ENCODE data around the gene TMEM220.
"Not testable (repeated sequence)": the region's sequence is repeated elsewhere in the genome, so short reads cannot be mapped to it uniquely, and the experiment has no call there.

TMEM220 gene

DNA sequence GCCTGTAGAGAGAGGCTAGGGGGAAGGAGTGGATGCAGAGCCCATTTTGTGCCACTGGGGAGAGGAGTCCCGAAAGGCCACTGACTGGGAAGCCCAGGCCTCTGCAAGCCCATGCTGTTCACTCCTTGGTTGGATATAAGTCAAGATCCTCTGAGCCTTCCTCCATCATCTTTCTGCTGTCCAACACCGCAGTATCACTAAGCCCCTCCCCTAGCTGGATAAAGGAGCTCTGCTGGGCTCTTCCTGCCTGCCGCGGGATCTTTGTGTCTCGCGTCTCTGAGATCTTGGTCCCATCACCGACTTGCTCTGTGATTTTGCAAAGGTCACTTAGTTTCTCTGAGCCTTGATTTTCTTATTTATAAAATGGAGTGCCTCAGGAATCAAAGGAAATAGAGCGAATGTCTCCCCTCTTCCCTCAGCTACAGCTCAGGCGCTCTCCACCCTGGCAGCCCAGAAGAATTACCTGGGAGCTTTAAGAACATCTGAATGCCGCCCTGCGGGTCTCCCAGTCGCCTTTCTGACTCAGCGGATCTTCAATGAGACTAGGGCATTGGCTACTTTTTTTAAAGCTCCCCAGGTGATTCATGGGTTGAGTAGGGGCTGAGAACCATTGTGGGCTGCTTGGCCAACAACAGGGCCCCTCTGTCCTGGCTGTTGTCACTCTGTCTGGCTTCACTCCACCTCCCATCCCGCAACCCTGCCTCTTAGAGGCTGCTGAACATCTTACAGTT, 25.2 kb upstream of the TMEM220 start:
- no peak for DNase-seq

DNA sequence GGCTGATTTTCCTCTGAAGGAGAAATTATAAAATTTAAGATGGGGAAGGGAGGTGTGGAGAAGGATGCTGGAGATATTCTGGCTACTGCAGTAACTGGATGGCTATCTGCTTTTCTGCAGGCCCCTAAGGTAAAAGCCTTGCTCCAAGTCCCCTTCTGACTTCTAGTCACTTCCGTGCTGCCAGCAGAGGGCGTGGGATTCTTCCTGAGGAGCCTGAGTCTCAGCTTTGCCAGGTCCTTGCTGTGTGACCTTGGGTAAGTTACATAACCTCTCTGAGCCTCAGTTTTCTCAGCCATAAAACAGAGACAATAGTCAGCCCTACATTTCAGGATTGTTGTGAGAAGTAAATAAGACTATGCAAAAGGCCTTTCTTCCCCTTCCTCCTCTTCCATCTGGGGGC, 24.3 kb upstream of the TMEM220 start:
- DNase-seq, result peak; percentile 73

DNA sequence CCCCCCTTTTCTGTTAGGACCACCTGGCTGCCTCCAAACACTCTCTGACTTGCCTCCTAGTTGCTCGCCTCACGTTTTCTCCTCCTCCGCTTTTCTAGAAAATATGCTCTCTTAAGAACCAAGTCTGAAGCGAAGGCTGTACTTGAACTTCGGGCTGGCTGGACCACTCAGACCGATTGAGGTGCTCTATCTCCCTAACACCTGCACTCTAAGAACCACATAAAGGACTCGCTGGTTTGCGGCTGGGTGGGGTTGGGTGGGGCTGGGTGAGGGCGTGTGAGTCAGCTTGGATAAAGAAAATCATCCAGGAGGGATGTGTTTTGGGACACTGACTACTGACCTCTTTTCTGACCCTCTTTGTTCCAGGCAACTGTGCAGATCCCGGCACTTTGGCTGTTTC, 22.9 kb upstream of the TMEM220 start:
- DNase-seq, result no peak

DNA sequence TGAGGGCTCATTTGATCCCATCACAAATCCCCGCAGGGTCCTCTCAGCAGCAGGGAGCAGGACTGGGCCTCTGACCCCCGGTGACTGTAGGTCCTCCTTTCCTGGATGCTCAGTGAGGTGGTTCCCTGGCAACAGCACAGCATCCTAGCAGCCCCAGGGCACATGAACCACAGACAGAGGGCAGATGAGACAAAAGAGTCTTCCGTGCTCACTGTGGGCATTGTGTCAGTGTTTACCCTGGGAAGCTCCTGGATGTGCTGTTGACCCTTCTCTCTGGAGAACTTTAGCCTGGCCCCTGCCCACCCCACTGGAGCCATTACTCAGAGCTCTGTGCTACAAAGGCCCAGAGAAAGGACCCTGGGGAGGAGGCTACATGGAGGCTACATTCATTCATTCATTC, 21.7 kb upstream of the TMEM220 start:
- no peak for DNase-seq

DNA sequence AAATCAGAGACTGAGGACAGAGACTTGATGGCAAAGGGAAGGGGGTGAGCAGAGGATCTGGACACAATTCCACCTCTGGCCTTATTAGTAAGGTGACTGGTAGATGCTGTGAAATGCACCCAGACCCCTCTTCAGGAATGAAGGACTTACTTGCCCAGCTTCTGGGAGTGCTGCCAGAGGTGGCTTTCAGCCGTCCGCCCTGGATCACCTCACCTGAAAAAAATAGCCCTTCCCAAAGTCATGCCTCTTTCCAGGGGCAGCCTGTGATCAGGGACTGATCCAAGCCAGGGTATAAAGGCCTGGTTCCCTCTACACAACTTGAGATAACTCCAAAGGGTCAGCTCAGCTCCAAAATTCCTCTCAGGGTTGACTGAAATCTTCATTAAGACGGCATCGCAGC, 20.4 kb upstream of the TMEM220 start:
- no peak for DNase-seq

DNA sequence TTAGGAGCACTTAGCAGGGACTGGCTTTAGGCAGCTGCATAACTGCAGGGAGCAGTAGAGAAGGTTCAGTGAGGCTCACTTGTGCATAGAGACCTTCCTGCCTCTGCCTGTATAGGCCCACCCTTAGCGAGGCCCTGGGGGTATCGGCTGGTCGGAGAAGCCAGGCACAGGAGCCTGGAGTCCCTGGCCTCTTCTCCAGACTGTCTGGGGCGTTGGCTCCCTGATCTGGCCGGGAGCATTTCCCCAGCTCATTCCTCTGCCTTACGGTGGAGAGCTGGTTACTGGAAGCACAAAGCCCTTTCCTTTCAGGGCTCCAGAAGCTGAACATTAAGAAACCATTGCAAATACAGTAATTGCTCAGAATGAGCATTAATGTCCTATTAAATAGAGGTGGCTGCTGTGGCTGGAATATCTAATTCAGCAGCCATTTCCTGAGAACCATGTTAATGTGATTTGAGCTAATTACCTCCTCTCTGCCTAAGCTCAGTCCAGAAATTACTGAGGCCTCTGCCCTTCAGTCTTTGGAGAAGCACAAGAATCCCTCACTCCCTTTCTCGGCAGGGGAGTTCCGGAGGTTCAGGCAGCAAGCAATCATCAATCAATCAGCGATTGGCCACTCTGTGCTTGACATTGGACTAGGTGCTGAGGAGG, 18.8 kb upstream of the TMEM220 start:
- DNase-seq, result no peak

DNA sequence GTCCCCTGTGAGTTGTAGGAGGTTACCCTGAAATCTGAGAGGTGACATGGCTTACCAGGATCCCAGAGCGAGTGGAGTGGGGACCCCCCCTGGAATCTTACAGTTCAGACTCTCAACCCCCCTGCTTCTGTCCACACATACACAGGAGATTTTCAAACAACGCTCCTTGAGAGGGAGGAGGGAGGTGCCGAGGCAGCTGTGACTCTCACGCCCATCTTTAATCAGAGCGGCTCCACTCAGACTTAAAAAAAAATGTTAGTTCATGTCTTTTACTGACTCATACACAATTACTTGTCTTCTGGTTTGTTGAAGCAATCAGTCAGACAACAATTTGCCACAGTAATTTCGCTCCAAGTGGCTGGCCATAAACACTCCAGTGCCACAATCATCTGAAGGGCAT, 15.4 kb upstream of the TMEM220 start:
- DNase-seq, result peak; percentile 15

DNA sequence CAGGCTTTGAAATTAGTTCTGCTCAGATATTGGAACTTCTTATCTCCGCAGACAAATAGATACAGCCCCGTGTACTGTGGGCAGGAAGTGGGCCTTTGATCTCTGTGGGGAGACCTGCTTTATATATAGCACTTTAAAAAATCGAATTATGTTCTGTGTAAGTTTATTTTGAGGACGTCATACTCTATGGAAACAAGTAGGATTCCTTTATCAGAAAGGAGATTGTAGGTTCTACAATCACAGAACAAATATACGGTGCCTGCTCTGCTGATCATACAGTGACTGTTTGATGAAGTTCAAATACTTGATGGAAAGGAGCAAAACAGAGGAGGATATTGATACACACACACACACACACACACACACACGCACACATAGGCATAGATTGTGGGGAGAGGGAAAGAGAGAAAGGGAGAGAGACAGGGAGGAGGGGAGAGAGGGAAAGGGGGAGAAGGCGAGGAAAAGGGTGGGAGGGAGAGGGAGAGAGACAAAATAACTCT, 14.7 kb upstream of the TMEM220 start:
- peak; percentile 41 for DNase-seq

DNA sequence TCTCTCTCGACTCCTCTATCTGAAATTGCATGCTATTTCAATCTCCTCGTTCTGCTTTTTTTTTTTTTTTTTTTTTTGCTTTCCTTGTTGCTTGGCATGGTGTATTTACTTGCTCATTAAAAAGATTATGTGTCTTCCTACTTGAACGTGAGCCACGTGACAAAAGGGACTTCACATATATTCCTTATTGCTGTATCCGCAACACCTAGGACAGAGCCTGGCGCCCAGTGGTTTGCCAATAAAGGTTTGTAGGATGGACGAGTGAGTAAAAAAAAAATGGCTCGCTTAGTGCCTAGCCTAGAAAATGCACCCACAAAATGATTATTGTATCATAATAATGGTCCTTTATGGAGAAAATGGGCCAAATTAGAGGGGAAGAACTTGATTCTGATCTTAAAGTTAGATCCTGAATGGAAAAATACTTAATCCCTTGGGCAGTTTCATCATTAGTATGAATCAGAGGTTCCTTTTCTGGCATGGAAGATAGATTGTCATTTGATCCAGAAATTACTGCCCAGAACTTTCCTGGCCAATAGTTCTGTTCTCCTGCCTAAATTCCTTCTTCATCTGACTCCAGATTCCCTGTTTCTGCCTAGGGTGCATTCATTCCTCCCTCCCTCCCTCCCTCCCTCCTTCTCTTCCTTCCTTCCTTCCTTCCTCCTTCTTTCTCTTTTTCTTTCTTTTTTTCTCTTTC, 13.6 kb upstream of the TMEM220 start:
- DNase-seq, result no peak

DNA sequence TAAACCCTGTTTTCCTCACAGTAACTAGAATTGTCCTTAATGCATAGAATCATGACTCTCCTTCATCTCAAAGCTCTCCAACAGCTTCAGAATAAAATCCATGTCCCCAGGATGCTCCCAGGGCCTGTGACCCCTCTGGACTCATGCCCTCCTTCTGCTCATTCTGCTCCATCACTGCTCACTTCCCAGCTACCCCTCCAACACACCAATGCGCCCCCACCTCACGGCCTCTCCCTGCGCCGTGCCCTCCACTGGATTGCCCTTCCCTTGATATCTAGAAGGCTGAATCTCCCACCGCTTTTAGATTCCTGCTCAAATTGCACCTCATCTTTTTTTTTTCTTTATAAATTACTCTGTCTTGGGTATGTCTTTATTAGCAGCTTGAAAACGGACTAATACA, 12.6 kb upstream of the TMEM220 start:
- DNase-seq, result no peak

DNA sequence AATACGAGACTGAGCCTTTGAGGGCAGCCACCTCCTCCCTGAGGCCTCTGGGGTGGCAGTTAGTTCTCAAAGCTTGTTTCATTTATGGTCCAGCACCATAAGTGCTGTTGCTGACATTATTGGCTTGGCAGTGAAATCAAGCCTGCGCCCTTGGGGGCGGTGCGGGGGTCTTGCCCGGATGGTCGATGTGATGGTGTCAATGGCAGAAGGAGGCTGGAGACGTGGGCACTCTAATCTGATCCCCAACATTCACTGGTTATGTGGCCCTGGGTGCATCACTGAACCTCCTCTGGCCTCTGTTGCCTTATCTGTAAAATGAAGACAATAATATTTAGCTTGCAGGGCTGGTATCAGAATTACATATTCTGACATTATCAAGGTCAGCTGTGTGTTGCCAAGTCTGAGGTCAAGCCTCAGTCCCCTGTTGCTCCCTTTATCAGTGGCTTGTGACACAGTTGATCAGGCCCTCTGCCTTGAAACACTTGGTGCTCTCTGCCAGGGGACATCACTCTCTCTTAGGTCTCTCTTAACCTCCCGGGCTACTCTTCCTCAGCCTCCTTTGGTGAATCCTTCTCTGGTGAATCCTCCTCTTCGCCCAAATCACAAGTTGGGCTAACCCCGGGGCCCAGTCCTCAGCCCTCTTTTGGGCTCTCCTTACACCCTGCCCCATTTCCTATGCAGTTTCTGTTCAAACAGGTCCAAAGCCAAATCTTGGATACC, 11.8 kb upstream of the TMEM220 start:
- peak; percentile 51 for DNase-seq

DNA sequence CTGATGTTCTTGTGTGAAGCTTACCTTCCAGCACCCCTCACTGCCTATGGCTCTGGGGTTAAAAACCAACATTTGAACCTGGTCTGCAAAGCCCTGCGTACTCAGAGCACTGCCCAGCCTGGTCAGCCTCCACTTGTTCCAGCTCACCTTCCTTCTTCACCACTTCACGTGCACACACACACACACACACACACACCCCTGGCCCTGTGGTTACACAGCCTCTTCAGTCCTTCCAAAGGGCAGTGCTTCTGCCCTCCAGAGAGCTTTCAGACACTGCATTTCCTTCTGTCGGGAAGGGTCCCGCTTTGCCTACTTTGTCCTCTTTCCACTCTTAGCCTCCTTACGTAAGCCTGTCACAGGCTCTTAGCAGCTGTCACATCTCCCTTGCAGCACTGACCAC, 9.6 kb upstream of the TMEM220 start:
- no peak for DNase-seq

DNA sequence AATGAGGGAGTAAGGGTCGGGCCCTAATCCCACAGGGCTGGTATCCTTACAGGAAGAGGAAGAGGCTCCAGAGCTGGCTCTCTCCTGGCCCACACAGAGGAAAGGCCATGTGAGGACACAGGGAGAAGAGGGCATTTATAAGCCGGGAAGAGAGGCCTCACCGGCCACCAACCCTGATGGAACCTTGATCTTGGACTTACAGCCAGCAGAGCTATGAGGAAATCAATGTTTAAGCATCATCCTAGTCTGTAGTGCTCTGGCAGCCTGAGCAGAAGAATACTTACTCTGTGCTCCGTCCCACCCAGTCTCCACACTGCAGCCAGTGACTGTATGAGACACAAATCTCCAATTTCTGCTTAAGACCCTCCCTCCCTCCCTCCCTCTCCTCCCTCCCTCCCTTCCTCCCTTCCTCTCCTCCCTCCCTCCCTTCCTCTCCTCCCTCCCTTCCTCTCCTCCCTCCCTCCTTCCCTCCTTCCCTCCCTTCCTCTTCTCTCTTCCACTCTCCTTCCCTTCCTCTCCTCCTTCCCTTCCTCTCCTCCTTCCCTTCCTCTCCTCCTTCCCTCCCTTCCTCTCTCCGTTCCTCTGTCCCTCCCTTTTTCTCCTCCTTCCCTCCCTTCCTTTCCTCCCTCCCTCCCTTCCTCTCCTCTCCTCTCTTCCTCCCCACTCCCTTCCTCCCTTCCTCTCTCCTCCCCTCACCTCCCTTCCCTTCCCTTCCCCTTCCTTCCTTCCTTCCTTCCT, 8.9 kb upstream of the TMEM220 start:
- DNase-seq, result no peak

DNA sequence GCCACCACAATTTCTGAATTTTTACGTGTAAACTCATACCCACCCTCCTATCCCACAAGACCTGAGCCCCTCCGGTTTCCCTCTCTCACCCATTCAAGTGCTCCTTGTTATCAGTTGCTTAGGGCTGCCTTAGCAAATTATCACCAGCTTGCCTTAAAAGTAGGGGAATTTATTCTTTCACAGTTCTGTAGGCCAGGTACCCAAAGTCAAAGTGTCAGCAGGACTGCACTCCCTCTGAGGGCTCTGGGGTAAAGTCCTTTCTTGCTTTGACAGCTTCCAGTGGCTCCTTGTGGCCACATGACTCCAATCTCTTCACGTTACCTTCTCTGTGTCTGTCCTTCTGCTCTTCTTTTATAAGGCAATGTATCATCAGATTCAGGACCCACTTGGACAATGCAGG, 7.9 kb upstream of the TMEM220 start:
- DNase-seq, result no peak

DNA sequence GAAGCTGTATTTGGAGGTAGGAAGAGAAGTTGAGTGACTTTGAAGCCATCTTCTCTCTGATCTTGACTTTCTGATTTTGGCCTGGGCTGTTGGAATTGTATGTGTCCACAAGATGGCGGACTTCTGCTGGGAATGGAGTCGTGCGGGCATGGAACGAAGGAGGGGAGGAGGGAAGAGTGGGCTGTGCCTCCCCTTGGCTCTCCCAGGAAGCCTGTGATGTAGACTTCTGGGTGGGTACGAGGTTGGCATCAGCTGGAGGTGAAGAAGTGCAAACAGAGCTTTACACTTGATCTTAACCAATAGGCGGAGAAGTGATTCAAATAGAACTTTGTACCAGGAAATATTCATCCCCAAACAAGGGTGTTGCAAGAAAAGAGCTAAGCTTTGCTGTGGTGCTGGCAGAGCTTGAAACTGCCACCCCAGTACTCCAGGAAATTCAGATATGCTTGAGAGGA, 7.4 kb upstream of the TMEM220 start:
- peak; percentile 80 for DNase-seq

DNA sequence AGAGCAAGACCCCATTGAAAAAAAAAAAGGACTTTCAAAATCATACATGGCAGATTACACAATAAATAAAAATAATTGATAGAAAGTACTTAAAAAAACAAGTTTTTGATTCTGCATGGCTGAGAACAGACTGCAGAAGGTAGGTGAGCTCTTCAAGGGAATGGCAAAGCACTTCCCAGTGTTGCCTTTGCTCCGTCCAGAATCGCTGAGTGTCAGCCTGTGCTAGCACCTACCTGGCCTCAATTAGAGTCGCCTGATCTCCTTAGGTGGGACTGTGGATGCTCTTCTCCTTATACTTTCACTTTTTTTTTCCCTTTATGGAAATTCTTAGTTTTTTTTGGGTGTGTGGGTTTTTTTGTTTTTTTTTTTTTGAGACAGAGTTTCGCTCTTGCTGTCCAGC, 6.0 kb upstream of the TMEM220 start:
- no peak for DNase-seq

DNA sequence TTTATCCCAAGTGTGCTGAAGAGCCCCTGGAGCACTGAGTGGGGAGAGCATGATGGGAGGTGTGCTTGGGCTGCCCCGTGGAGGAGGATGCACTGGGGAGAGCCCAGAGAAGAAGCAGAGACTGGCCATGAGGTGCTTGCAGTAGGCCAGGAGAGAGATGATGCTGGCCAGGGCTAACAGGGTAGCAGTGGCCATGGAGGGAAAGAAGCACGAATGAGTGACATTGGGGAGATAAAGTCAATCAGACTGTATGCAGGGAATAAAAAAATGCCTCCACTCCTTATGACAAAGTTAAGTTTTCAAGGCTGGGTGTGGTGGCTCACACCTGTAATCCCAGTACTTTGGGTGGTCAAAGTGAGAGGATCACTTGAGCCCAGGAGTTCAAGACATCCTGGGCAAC, 5.4 kb upstream of the TMEM220 start:
- DNase-seq, result no peak

DNA sequence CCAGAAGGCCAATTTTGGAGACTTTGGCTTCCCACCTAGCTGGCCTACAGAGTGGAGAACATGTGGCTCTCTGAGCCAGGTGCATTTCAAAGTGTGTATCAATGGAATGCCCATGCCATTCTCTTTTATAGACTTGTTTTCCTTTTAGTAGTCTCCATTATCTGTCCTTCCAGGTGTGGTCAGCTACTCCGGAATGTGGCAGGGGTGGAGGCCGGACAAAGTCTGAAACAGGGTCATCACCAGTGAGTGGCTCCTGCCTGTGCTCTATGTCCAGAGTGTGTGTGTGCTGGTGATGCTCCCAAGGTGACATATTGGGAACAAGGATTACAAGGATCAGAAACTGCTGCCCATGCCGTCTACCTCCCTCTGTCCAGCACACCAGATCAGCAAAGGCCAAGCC, 3.8 kb upstream of the TMEM220 start:
- no peak for DNase-seq

DNA sequence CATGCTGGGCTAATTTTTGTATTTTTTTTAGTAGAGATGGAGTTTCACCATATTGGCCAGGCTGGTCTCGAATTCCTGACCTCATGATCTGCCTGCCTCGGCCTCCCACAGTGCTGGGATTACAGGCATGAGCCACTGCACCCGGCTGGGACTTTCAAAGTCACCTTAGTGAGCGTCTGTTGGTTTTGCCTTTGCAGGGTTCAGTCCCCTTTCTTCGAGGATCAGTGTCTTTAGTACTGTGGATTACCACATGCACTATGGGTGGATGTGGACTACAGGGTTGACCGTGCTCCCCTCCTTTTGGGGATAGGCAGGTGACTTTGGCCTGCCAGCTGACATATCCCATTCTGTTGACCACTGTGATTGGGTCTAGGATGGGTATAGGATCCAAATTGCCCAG, 2.3 kb upstream of the TMEM220 start:
- not testable (repeated sequence) for DNase-seq

DNA sequence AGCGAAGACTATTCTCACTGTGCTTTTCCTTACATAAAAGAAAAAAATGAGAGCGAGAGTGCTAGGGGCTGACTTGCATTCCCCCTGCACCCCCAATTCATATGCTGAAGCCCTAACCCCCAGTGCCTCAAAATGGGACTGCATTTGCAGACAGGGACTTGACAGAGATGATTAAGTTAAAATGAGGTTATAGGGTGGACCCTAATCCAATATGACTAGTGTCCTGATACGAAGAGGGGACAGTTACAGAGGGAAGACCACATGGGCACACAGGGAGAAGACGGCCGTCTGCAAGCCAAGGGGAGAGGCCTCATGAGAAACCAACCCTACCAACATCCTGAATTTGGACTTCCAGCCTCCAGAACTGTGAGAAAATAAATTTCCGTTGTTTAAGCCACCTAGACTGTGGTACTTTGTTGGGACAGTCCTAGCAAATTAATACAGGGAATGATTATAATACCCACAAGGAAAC, 1.6 kb upstream of the TMEM220 start:
- DNase-seq, result peak; percentile 12

DNA sequence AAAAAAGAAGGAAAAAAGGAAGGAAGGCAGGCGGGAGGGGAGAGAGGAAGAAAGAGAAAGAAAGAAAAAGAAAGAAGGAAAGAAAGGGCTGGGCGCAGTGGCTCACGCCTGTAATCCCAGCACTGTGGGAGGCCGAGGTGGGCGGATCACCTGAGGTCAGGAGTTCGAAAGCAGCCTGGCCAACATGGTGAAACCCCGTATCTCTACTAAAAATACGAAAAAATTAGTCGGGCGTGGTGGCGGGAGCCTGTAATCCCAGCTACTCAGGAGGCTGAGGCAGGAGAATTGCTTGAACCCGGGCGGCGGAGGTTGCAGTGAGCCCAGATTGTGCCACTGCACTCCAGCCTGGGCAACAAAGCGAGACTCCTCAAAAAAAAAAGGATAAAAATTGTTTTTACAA, 424 bp upstream of the TMEM220 start:
- peak; percentile 17 for DNase-seq

DNA sequence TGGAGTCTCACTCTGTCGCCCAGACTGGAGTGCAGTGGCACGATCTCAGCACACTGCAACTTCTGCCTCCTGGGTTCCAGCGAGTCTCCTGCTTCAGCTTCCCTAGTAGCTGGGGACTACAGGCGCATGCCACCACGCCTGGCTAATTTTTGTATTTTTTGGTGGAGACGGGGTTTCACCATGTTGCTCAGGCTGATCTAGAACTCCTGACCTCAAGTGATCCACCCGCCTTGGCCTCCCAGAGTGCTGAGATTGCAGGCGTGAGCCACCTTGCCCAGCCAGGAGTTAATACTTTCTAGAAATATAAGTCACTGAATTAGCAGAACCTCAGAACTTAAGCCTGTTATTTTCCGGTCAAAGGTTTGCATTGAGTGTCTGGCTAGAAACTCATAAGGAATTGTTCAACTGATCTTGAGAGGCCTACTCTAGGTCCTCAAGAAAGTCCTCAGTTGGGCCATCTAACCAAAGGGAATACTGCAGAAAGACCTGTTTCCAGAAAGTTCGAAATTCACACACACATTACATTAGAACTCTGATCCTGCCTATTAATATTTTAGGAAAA, 1.4 kb downstream of the TMEM220 start:
- no peak for DNase-seq
